Stomach (tissue), 9 donors: Measurements from ENCODE around the gene TBC1D14. TPM values are rescaled to one million over a fixed set of nuclear protein-coding genes. Genes with fewer than 3 reads are reported as not detected.

Experiments used
- DNase-seq, 2 donors: peaks; one replicate each; pipeline versions ENCODE4 v3.0.0 to v3.0.0-alpha.2; 2013 to 2019
- H3K27ac ChIP-seq, 5 donors: fragments of 200-600 bp in 4 of 5; sonication (generic) in 4 of 5; one replicate each; pipeline ENCODE4 v1.5.1; 2013 to 2019; ENCODE audit warnings: mild to moderate bottlenecking in 1 of 5, moderate library complexity in 1 of 5
- H3K27me3 ChIP-seq, 3 donors: fragments of 200-600 bp; sonication (generic); one replicate each; pipeline ENCODE4 v1.5.1; 2017 to 2019; ENCODE audit warnings: mixed run types in 1 of 3
- H3K36me3 ChIP-seq, 4 donors: fragments of 200-600 bp; sonication (generic); 1 replicate in 3 of 4; 2 replicates in 1 of 4; pipeline ENCODE4 v1.5.1; 2016 to 2019
- H3K4me1 ChIP-seq, 4 donors: fragments of 200-600 bp; sonication (generic); one replicate each; pipeline ENCODE4 v1.5.1; 2016 to 2019
- H3K4me3 ChIP-seq, 4 donors: fragments of 200-600 bp; sonication (generic) in 3 of 4; one replicate each; pipeline ENCODE4 v1.5.1; 2016 to 2019; ENCODE audit warnings: mild to moderate bottlenecking in 1 of 4
- H3K9me3 ChIP-seq, 4 donors: fragments of 200-600 bp; sonication (generic); one replicate each; pipeline ENCODE4 v1.5.1; 2016 to 2019
- EP300 ChIP-seq: sonication (generic); formaldehyde crosslinking; IDR thresholded peaks from one replicate; pipeline ENCODE4 v1.6.1; 2017; ENCODE audit warnings: antibody characterized with exemption
- POLR2A ChIP-seq, 4 donors: fragments of 450-650 bp; IDR thresholded peaks; one replicate each; pipeline ENCODE4 v1.6.1; 2016; ENCODE audit warnings: antibody characterized with exemption in 4 of 4, control low read depth in 2 of 4, mild to moderate bottlenecking in 1 of 4, moderate library complexity in 1 of 4
- POLR2AphosphoS5 ChIP-seq, 3 donors: sonication (generic); formaldehyde crosslinking; IDR thresholded peaks; one replicate each; pipeline ENCODE4 v1.6.1; 2016; ENCODE audit warnings: antibody characterized with exemption in 3 of 3
- WGBS, 5 donors: extraction: QIAGEN DNeasy Blood & Tissue Kit in 3 of 5; methylation state at CpG; one replicate each; pipeline versions ENCODE4 v1.1.5 to v1.1.7; 2013 to 2018; 5-methylcytosine and 5-hydroxymethylcytosine counted together
- intact Hi-C: fragments of 100-400 bp; cut with DNase I; formaldehyde crosslinking; loops from one replicate; pipeline ENCODE4 v1.15.1; 2023; ENCODE audit warnings: low total_unique reads
- polyA plus RNA-seq, 3 donors: library from polyadenylated mRNA; stranded (reverse); fragments of 200-250 nt; gene quantifications; one replicate each; pipeline ENCODE4 v1.2.3, GENCODE V29; 2013
- total RNA-seq, 5 donors: library from RNA; depleted of rRNA; stranded (reverse); fragments of >200 nt; gene quantifications; one replicate each; pipeline versions ENCODE4 v1.1.0 to v1.2.3, GENCODE V29; 2014 to 2016
- TF ChIP-seq, protein P1 (sequence below), 7 experiments: fragments of 450-650 bp in 4 of 7; fragments of 200-600 bp in 3 of 7; sonication (generic) in 3 of 7; IDR thresholded peaks; one replicate each; pipeline ENCODE4 v1.5.1; 2016 to 2019; ENCODE audit warnings: antibody characterized with exemption in 7 of 7, control low read depth in 2 of 7, mild to moderate bottlenecking in 1 of 7
- donor health status: healthy with polysubstance abuse.
- donor health status: Bipolar disorder and iron deficiency.
- donor health status: healthy.

The TBC1D14 gene
- total and polyA plus RNA-seq, 8 donors, result 19.5 to 72.4 (median 40.4) TPM

DNA sequence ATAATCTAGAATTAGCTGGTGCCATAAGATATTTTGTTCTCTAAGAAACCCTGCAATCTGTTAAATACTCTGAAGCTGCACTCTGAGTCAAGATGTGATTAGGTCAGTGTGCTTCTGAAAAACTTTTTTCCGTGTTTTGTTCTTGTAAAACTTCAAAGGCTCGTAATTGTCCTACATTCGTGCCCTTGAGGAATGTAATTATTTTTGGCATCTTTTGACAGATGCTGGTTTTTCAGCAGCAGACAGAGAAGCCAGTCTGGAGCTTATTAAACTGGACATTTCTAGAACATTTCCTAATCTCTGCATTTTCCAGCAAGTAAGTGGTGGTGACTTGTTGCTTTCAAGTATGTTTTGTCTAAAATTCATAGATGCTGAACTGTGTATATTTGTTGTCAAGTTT, 96.8 kb downstream of the TBC1D14 start:
- intact Hi-C loops, result no loop called here

DNA sequence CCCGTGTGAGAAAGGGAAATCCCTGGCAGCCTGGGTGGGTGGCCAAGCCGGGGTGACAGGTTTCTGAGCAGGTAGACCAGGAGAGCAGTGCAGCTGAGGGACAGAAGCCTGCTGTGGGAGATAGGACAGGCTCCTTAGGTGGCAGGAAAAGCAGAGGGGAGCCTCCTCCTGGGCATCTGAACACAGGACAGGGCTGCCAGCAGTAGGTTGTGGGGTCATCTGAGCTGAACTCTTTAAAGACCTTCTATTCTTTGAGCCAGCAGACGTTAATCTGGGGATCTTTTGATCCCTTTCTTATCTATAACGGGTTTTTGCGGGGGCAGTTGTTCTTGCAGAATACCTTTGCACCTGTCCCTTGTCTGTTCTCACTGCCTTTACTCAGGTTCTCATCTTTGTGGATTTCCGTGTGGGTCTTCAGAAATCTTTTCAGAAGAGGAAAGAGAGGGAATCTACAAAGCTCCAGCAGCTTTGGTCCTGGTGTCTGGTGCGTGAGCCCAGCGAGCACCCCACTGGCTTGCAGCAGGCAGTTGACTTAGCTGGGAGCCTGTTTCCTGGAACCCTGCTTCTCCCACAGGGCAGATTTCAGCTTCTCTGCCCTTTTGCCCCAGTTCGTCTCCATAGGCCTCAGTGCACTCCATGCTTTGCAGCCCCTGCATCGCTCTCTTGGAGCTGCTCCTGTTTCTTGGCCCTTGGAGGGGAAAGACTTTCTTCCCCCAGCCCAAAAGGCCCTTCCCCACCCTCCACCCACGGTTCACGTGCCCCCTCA, 97.7 kb downstream of the TBC1D14 start:
- 78 to 86% (median 80%) methylated on average over 12 of the region's 12 CpGs for WGBS, 5 donors
- no peaks in the 10 kb centered on the region for H3K27me3 ChIP-seq
- no peak for DNase-seq
- H3K36me3 ChIP-seq, result peaks cover 45 to 100% (median 98%) of the 10 kb centered on the region in 4 donors
- no peak overlapping the region for H3K4me3 ChIP-seq
- no peaks in the 10 kb centered on the region for H3K4me1 ChIP-seq
- H3K9me3 ChIP-seq, result no peaks in the 10 kb centered on the region
- intact Hi-C loops, result no loop called here
- no peak overlapping the region for H3K27ac ChIP-seq
- TF ChIP-seq EP300 (no peak), POLR2A (IDR thresholded peaks at IDR 0.05) (no peak), POLR2AphosphoS5 (IDR thresholded peaks at IDR 0.05) (no peak)
- TF ChIP-seq, protein P1, sequence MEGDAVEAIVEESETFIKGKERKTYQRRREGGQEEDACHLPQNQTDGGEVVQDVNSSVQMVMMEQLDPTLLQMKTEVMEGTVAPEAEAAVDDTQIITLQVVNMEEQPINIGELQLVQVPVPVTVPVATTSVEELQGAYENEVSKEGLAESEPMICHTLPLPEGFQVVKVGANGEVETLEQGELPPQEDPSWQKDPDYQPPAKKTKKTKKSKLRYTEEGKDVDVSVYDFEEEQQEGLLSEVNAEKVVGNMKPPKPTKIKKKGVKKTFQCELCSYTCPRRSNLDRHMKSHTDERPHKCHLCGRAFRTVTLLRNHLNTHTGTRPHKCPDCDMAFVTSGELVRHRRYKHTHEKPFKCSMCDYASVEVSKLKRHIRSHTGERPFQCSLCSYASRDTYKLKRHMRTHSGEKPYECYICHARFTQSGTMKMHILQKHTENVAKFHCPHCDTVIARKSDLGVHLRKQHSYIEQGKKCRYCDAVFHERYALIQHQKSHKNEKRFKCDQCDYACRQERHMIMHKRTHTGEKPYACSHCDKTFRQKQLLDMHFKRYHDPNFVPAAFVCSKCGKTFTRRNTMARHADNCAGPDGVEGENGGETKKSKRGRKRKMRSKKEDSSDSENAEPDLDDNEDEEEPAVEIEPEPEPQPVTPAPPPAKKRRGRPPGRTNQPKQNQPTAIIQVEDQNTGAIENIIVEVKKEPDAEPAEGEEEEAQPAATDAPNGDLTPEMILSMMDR (IDR thresholded peaks at IDR 0.05), result no peak

More for the DNA sequence above, 96.8 kb downstream of the TBC1D14 start:
- TF ChIP-seq EP300 (no peak), POLR2AphosphoS5 (IDR thresholded peaks at IDR 0.05) (no peak), POLR2A (IDR thresholded peaks at IDR 0.05) (no peak)
- TF ChIP-seq, protein P1 (IDR thresholded peaks at IDR 0.05), result no peak
- Histone ChIP-seq H3K4me1 (no peaks in the 10 kb centered on the region), H3K27ac (no peak overlapping the region), H3K27me3 (no peaks in the 10 kb centered on the region), H3K36me3 (peaks cover 43 to 100% (median 98%) of the 10 kb centered on the region in 4 donors), H3K4me3 (no peak overlapping the region), H3K9me3 (no peaks in the 10 kb centered on the region)
- no peak for DNase-seq
- WGBS, 5 donors, result 75 to 88% (median 82%) methylated on average over 3 of the region's 3 CpGs

DNA sequence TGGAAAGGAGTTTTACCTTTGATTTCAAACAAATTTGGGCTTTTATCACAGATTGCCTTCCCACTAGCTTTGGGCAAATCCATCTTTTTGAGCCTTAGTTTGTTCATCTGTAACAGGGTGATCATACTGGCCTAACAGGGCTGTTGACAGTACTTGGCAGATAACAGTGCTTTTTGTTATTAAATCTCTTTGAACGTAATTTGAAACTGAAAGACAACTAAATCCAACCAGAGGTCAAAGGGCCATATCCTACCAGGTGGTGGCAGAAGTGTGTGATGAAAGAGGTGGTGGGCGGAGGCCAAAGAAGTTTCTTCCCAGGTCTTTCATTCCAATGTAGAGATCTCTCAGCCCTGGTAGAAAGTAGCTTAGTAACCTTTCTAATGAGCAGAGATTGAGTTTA, 98.3 kb downstream of the TBC1D14 start:
- no peaks in the 10 kb centered on the region for H3K4me1 ChIP-seq
- H3K27ac ChIP-seq, result no peak overlapping the region
- TF ChIP-seq POLR2A (IDR thresholded peaks at IDR 0.05), result no peak
- no peak for TF ChIP-seq POLR2AphosphoS5 (IDR thresholded peaks at IDR 0.05)
- no peak for TF ChIP-seq EP300
- H3K36me3 ChIP-seq, result peaks cover 42 to 100% (median 98%) of the 10 kb centered on the region in 4 donors
- no peak overlapping the region for H3K4me3 ChIP-seq
- no peaks in the 10 kb centered on the region for H3K27me3 ChIP-seq
- intact Hi-C loops, result no loop called here
- DNase-seq, result no peak
- no peaks in the 10 kb centered on the region for H3K9me3 ChIP-seq
- 48 to 72% (median 56%) methylated on average over 2 of the region's 2 CpGs for WGBS, 5 donors

DNA sequence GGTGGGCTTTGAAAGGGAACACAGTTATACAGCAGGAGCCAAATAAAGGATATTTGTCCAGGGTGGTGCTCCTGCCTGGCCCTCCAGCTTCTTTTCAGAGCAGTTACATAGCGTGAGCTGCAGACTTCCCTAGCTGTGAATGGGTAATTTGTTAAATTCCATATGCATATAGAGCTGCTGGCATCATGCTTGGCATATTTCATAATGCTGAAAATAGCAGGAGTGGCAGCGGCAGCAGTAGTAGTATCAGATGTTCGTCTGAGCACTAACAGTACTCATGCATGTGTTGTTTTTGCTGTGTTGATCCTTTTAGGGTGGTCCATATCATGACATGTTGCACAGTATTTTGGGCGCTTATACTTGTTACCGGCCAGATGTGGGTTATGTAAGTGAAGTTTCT, 99.9 kb downstream of the TBC1D14 start:
- no peaks in the 10 kb centered on the region for H3K4me1 ChIP-seq
- no peaks in the 10 kb centered on the region for H3K9me3 ChIP-seq
- no peak overlapping the region for H3K4me3 ChIP-seq
- WGBS, 5 donors, result 81 to 95% (median 92%) methylated on average over 5 of the region's 5 CpGs
- H3K27me3 ChIP-seq, result no peaks in the 10 kb centered on the region
- peaks cover 39 to 100% (median 99%) of the 10 kb centered on the region in 4 donors for H3K36me3 ChIP-seq
- H3K27ac ChIP-seq, result no peak overlapping the region
- intact Hi-C loops, result no loop called here
- TF ChIP-seq POLR2AphosphoS5 (IDR thresholded peaks at IDR 0.05) (no peak), POLR2A (IDR thresholded peaks at IDR 0.05) (no peak), EP300 (no peak)
- TF ChIP-seq, protein P1 (IDR thresholded peaks at IDR 0.05), result no peak
- DNase-seq, result no peak

DNA sequence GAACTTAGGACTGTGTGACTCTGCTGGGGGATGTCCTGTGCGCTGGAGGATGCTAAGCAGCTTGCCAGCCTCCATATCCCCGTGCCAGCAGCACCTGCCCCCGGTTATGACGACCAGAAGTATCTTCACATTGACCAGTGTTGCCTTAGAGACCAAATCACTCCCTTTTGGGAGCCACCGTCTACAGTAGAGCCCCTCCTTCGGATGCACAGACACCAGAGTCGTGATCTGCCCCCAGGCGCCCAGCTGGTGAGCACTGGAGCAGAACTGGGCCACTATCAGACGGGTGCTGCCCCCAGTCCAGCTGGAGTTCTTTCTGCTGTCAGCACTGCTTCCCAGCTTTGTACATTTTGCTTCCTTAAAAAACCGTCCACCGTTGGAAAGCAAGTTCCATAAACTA, 103.5 kb downstream of the TBC1D14 start:
- 94 to 96% (median 95%) methylated on average over 11 of the region's 11 CpGs for WGBS, 5 donors
- Histone ChIP-seq H3K27me3 (no peaks in the 10 kb centered on the region), H3K36me3 (peaks cover 62 to 100% (median 100%) of the 10 kb centered on the region in 4 donors), H3K9me3 (no peaks in the 10 kb centered on the region), H3K4me3 (no peak overlapping the region), H3K27ac (no peak overlapping the region), H3K4me1 (no peaks in the 10 kb centered on the region)
- DNase-seq, result no peak
- intact Hi-C loops, result no loop called here
- TF ChIP-seq, protein P1 (IDR thresholded peaks at IDR 0.05), result no peak
- TF ChIP-seq POLR2AphosphoS5 (IDR thresholded peaks at IDR 0.05) (no peak), EP300 (no peak), POLR2A (IDR thresholded peaks at IDR 0.05) (no peak)
